ENCODE data around the gene SNRNP40. TPM values are rescaled to one million over a fixed set of nuclear protein-coding genes. Genes with fewer than 3 reads are reported as not detected.

SNRNP40 gene
- total RNA-seq, 1 experiment from 2014 or later: 72.8 TPM

- Mint-ChIP-seq H3K4me1 (ENCODE audit: insufficient read depth, unreplicated experiment) (no peaks in the 10 kb centered on the region), H3K27me3 (ENCODE audit: insufficient read depth, unreplicated experiment) (peaks cover 52% of the 10 kb centered on the region), H3K36me3 (ENCODE audit: insufficient read depth, unreplicated experiment) (no peaks in the 10 kb centered on the region), H3K4me3 (ENCODE audit: unreplicated experiment) (no peak overlapping the region), H3K9me3 (ENCODE audit: unreplicated experiment) (no peaks in the 10 kb centered on the region), H3K27ac (ENCODE audit: low read depth, unreplicated experiment) (no peak overlapping the region)
- CTCF ChIA-PET: interaction anchor here (0.5 to 1.7 kb wide), 6 partner anchors 12 to 1477 kb away, joined by 3 to 9 read pairs (median 3); no protein-coding TSS in a partner anchor
- DNase-seq (ENCODE audit: unreplicated experiment): no peak
- intact Hi-C loops (cut with micrococcal nuclease): no loop called here
- no peak for TF ChIP-seq CTCF (IDR thresholded peaks at IDR 0.05; ENCODE audit: unreplicated experiment)
- BruUV-seq (replicated peaks): no TSS peak
- POLR2A ChIA-PET: no interaction called here
These were observed 61.7 kb downstream of the SNRNP40 start for GRCh38 chr1:31234870-31235269.

GRCh38 chr1:31234123-31234708 lies 62.4 kb downstream of the SNRNP40 start:
- intact Hi-C loops (cut with micrococcal nuclease): no loop called here
- Mint-ChIP-seq H3K36me3 (ENCODE audit: insufficient read depth, unreplicated experiment) (no peaks in the 10 kb centered on the region), H3K4me1 (ENCODE audit: insufficient read depth, unreplicated experiment) (no peaks in the 10 kb centered on the region), H3K27ac (ENCODE audit: low read depth, unreplicated experiment) (no peak overlapping the region), H3K4me3 (ENCODE audit: unreplicated experiment) (no peak overlapping the region), H3K9me3 (ENCODE audit: unreplicated experiment) (no peaks in the 10 kb centered on the region), H3K27me3 (ENCODE audit: insufficient read depth, unreplicated experiment) (peaks cover 45% of the 10 kb centered on the region)
- no peak for DNase-seq (ENCODE audit: unreplicated experiment)
- ChIA-PET POLR2A (interaction anchor here (1.1 kb wide), 1 partner anchor 63 kb away, joined by 4 read pairs; the partner anchor contains the start of genes SNRNP40 and ZCCHC17), CTCF (interaction anchor here (0.5 to 1.7 kb wide), 3 partner anchors 49 to 1478 kb away, joined by 3 to 9 read pairs (median 4); no protein-coding TSS in a partner anchor)
- TF ChIP-seq CTCF (IDR thresholded peaks at IDR 0.05; ENCODE audit: unreplicated experiment): no peak
- BruUV-seq (replicated peaks): no TSS peak

- ChIA-PET CTCF (no interaction called here), POLR2A (no interaction called here)
- DNase-seq (ENCODE audit: unreplicated experiment): no peak
- intact Hi-C loops (cut with micrococcal nuclease): no loop called here
- H3K27ac Mint-ChIP-seq (ENCODE audit: low read depth, unreplicated experiment): no peak overlapping the region
- H3K36me3 Mint-ChIP-seq (ENCODE audit: insufficient read depth, unreplicated experiment): no peaks in the 10 kb centered on the region
- no peak for TF ChIP-seq CTCF (IDR thresholded peaks at IDR 0.05; ENCODE audit: unreplicated experiment)
- no peaks in the 10 kb centered on the region for H3K4me1 Mint-ChIP-seq (ENCODE audit: insufficient read depth, unreplicated experiment)
- no TSS peak for BruUV-seq (replicated peaks)
- H3K27me3 Mint-ChIP-seq (ENCODE audit: insufficient read depth, unreplicated experiment): peaks cover 31% of the 10 kb centered on the region
- no peak overlapping the region for H3K4me3 Mint-ChIP-seq (ENCODE audit: unreplicated experiment)
- H3K9me3 Mint-ChIP-seq (ENCODE audit: unreplicated experiment): no peaks in the 10 kb centered on the region
These were observed 63.9 kb downstream of the SNRNP40 start for GRCh38 chr1:31232689-31233088.

GRCh38 chr1:31231802-31232201 lies 64.8 kb downstream of the SNRNP40 start:
- CTCF ChIA-PET: interaction anchor here (0.6 kb wide), 2 partner anchors 49 to 75 kb away, joined by 3 read pairs; no protein-coding TSS in a partner anchor
- Mint-ChIP-seq H3K27ac (ENCODE audit: low read depth, unreplicated experiment) (no peak overlapping the region), H3K4me1 (ENCODE audit: insufficient read depth, unreplicated experiment) (no peaks in the 10 kb centered on the region), H3K27me3 (ENCODE audit: insufficient read depth, unreplicated experiment) (peaks cover 26% of the 10 kb centered on the region), H3K36me3 (ENCODE audit: insufficient read depth, unreplicated experiment) (no peaks in the 10 kb centered on the region), H3K9me3 (ENCODE audit: unreplicated experiment) (no peaks in the 10 kb centered on the region), H3K4me3 (ENCODE audit: unreplicated experiment) (no peak overlapping the region)
- TF ChIP-seq CTCF (IDR thresholded peaks at IDR 0.05; ENCODE audit: unreplicated experiment): no peak
- no TSS peak for BruUV-seq (replicated peaks)
- DNase-seq (ENCODE audit: unreplicated experiment): no peak
- POLR2A ChIA-PET: interaction anchor here (0.8 kb wide), 1 partner anchor 21 kb away, joined by 3 read pairs; no protein-coding TSS in a partner anchor
- intact Hi-C loops (cut with micrococcal nuclease): no loop called here

Measured in MCF 10A (cell line).